Muscle layer of colon (tissue), 2 donors: Measurements from ENCODE around the gene SYT11.

Source experiments
- H3K27ac ChIP-seq: one replicate; pipeline ENCODE4 v1.7.0; 2013; ENCODE audit warnings: low read depth, mild to moderate bottlenecking, low read length, moderate library complexity
- H3K27me3 ChIP-seq, 2 donors: one replicate each; pipeline ENCODE4 v1.7.0; 2013; ENCODE audit warnings: low read length in 2 of 2, mild to moderate bottlenecking in 2 of 2; ENCODE audit not compliant: insufficient read depth in 2 of 2, control insufficient read depth in 1 of 2
- H3K36me3 ChIP-seq: one replicate; pipeline ENCODE4 v1.7.0; 2013; ENCODE audit warnings: mild to moderate bottlenecking, low read length; ENCODE audit not compliant: insufficient read depth
- H3K4me1 ChIP-seq: one replicate; pipeline ENCODE4 v1.7.0; 2013; ENCODE audit warnings: mild to moderate bottlenecking, low read length; ENCODE audit not compliant: insufficient read depth
- H3K4me3 ChIP-seq, 2 donors: one replicate each; pipeline ENCODE4 v1.7.0; 2013; ENCODE audit warnings: low read length in 2 of 2, low read depth in 1 of 2, mild to moderate bottlenecking in 1 of 2, moderate library complexity in 1 of 2
- H3K9ac ChIP-seq: one replicate; pipeline ENCODE4 v1.7.0; 2013; ENCODE audit warnings: low read length
- H3K9me3 ChIP-seq: one replicate; pipeline ENCODE4 v1.7.0; 2013; ENCODE audit warnings: mild to moderate bottlenecking, low read length
- donor health status: abdominal sarcoma.
- donor health status: Adenocarcinoma of cecum.

The SYT11 gene

DNA sequence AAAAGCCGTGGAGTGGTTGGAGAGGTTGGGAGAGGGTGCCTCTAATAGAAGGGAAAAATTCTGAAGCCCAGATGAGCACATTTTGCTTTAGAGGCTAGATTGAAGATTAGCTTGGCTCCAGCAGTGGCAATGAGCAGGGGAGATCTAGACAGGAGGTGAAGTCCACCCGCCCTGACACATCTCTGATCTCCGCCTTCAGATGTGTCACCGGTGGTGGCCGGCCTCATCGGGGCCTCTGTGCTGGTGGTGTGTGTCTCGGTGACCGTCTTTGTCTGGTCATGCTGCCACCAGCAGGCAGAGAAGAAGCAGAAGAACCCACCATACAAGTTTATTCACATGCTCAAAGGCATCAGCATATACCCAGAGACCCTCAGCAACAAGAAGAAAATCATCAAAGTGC is 8.4 kb downstream of the SYT11 start:
- Histone ChIP-seq H3K27me3 (no peaks in the 10 kb centered on the region), H3K27ac (no peak overlapping the region), H3K4me1 (peaks cover 9% of the 10 kb centered on the region), H3K9me3 (no peaks in the 10 kb centered on the region), H3K36me3 (no peaks in the 10 kb centered on the region), H3K4me3 (no peak overlapping the region), H3K9ac (no peak overlapping the region)

DNA sequence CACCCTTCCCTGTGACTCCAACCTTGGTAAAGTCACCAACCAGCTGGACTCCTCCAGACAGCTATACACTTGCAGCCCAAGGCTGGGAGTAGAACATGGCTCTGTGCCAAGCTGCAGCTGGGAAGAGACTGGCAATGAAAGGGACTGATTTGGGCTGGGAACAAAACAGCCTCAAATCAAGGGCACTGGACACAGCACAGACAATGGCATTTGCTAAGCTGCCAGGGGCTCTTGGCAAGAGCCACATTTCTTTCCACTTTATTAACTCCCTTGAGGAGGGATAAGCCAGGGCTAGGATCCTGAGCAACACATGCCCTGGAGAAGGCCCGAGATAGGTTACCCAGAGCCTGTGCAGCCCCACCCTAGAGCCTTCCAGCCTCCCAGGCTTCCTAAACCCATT is 12.0 kb downstream of the SYT11 start:
- Histone ChIP-seq H3K27ac (no peak overlapping the region), H3K4me3 (no peak overlapping the region)

DNA sequence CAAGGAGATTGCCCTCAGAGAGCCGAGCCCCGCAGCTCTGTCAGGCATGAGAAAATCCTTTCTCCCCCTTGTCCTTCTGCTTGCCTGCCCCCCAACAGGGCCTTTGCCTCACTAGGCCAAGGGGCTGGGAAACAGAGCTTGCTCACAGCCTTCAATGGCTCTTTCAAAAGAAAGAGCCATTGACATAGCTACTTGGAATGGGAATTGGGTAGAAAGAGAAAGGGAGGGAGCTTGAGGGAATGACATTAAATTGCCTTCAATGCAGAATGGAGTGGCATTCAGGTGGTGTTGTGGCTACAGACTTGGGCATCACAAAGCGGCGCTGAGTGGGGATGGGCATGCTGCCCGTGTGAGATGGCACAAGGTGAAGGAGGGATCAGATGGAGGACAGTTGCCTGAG is 13.2 kb downstream of the SYT11 start:
- H3K9me3 ChIP-seq: no peaks in the 10 kb centered on the region
- no peak overlapping the region for H3K27ac ChIP-seq
- peaks cover 9% of the 10 kb centered on the region for H3K4me1 ChIP-seq
- H3K9ac ChIP-seq: no peak overlapping the region
- H3K4me3 ChIP-seq: no peak overlapping the region
- H3K27me3 ChIP-seq: no peaks in the 10 kb centered on the region
- no peaks in the 10 kb centered on the region for H3K36me3 ChIP-seq

More for the DNA sequence above, 12.0 kb downstream of the SYT11 start:
- Histone ChIP-seq H3K4me1 (peaks cover 9% of the 10 kb centered on the region), H3K36me3 (no peaks in the 10 kb centered on the region), H3K27me3 (no peaks in the 10 kb centered on the region), H3K9me3 (no peaks in the 10 kb centered on the region), H3K9ac (no peak overlapping the region)

DNA sequence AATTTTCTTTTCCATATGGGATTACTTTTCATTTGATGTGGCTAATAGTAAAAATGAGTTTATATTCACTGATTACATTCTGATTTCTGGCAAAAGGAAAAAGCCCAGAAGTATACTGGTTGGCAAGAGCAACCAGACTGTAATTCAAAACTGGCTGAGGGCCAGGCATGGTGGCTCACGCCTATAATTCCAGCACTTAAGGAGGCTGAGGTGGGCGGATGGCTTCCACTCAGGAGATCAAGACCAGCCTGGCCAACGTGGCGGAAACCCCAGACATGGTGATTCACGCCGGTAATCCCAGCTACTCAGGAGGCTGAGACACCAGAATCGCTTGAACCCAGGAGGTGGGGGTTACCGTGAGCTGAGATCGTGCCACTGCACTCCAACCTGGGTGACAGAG is 14.5 kb downstream of the SYT11 start:
- H3K9ac ChIP-seq: no peak overlapping the region
- no peaks in the 10 kb centered on the region for H3K9me3 ChIP-seq
- H3K27ac ChIP-seq: no peak overlapping the region
- no peaks in the 10 kb centered on the region for H3K27me3 ChIP-seq
- no peaks in the 10 kb centered on the region for H3K36me3 ChIP-seq
- no peak overlapping the region for H3K4me3 ChIP-seq
- peaks cover 9% of the 10 kb centered on the region for H3K4me1 ChIP-seq

DNA sequence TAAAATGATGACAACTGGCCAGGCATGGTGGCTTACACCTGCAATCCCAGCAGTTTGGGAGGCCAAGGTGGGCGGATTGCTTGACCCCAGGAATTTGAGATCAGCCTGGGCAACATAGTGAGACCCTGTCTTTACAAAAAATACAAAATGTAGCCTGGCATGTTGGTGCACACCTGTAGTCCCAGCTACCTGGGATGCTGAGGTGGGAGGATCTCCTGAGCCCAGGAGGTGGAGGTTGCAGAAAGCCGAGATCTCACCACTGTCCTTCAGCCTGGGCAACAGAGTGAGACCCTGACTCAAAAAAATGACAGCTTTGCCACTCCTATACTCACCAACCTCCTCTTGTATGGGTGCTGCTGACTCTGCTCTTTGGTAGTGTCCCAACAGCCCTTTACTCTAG is 18.6 kb downstream of the SYT11 start:
- Histone ChIP-seq H3K27ac (no peak overlapping the region), H3K9me3 (no peaks in the 10 kb centered on the region), H3K9ac (no peak overlapping the region), H3K36me3 (peaks cover 12% of the 10 kb centered on the region), H3K27me3 (no peaks in the 10 kb centered on the region), H3K4me3 (no peak overlapping the region), H3K4me1 (no peaks in the 10 kb centered on the region)

DNA sequence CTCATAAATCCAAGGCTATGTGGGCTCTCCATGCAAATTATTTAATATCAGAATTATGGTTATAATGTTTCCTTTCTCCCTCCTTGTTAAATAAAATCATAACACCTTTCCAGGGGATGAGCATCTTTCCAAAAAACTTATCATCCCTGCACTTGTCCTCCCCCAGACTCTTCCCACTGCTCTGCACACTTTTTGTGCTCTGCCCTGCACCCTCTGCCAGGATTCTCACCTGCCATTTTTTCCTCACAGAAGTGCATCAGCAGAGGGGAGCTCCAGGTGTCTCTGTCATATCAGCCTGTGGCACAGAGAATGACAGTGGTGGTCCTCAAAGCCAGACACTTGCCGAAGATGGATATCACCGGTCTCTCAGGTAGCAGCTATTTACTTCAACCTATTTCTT is 20.9 kb downstream of the SYT11 start:
- Histone ChIP-seq H3K27ac (no peak overlapping the region), H3K36me3 (peaks cover 12% of the 10 kb centered on the region), H3K4me3 (no peak overlapping the region), H3K9ac (no peak overlapping the region), H3K4me1 (no peaks in the 10 kb centered on the region), H3K9me3 (no peaks in the 10 kb centered on the region), H3K27me3 (no peaks in the 10 kb centered on the region)

DNA sequence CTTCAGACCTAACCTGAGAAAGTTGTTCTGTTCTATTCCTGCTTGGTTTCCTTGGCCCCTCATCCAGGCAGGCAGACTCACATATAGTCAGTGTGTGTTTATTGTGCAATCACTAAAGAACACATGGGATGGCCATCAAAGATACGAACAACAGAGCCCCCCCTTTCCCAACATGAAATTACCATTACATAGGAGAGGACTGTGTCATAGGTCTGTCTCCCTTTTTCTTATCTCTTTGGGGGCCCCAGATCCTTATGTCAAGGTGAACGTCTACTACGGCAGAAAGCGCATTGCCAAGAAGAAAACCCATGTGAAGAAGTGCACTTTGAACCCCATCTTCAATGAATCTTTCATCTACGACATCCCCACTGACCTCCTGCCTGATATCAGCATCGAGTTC is 21.6 kb downstream of the SYT11 start:
- Histone ChIP-seq H3K9me3 (no peaks in the 10 kb centered on the region), H3K36me3 (peaks cover 12% of the 10 kb centered on the region), H3K27ac (no peak overlapping the region), H3K27me3 (no peaks in the 10 kb centered on the region), H3K4me3 (no peak overlapping the region), H3K4me1 (no peaks in the 10 kb centered on the region), H3K9ac (no peak overlapping the region)

DNA sequence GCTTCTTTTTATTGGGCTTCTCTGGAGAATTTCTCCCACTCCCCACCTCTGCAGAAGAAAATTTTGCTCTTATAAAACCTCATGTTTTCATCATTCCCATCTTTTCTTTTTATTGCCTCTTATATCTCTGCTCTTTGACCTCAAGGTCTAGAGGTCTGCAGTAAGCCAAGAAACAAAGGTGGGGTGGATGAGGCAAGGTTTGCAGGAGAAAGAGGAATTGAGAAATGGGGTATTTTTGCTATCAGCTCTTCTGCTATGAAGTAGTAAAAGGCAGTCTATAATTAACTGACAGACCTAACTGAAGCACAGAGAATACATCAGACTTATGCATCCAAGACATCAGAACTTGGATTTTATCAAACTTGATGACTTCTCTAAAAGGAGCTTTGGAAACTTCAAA is 22.9 kb downstream of the SYT11 start:
- Histone ChIP-seq H3K27me3 (no peaks in the 10 kb centered on the region), H3K4me3 (no peak overlapping the region), H3K36me3 (peaks cover 12% of the 10 kb centered on the region), H3K9ac (no peak overlapping the region), H3K4me1 (no peaks in the 10 kb centered on the region), H3K27ac (no peak overlapping the region), H3K9me3 (no peaks in the 10 kb centered on the region)

DNA sequence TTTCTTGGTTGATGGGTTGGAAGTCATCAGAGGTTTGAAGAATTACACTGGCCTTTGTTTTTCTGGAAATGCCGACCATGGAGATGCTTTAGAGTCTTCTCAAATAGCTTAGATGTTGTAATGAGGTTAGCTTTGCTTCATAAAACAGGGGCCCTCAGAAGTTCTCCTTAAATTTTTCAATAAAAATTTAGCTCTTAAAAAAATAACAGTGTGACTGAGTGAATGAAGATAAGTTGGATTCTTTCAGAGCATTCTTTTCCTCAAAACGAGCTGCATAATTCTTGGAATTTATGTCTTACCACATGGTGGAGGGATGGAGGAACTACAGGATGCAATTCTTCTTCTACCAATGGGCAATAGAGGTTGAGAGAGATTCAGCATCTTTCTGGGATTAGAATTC is 23.4 kb downstream of the SYT11 start:
- no peaks in the 10 kb centered on the region for H3K27me3 ChIP-seq
- no peak overlapping the region for H3K27ac ChIP-seq
- no peaks in the 10 kb centered on the region for H3K4me1 ChIP-seq
- no peaks in the 10 kb centered on the region for H3K9me3 ChIP-seq
- no peak overlapping the region for H3K4me3 ChIP-seq
- H3K9ac ChIP-seq: no peak overlapping the region
- peaks cover 12% of the 10 kb centered on the region for H3K36me3 ChIP-seq

DNA sequence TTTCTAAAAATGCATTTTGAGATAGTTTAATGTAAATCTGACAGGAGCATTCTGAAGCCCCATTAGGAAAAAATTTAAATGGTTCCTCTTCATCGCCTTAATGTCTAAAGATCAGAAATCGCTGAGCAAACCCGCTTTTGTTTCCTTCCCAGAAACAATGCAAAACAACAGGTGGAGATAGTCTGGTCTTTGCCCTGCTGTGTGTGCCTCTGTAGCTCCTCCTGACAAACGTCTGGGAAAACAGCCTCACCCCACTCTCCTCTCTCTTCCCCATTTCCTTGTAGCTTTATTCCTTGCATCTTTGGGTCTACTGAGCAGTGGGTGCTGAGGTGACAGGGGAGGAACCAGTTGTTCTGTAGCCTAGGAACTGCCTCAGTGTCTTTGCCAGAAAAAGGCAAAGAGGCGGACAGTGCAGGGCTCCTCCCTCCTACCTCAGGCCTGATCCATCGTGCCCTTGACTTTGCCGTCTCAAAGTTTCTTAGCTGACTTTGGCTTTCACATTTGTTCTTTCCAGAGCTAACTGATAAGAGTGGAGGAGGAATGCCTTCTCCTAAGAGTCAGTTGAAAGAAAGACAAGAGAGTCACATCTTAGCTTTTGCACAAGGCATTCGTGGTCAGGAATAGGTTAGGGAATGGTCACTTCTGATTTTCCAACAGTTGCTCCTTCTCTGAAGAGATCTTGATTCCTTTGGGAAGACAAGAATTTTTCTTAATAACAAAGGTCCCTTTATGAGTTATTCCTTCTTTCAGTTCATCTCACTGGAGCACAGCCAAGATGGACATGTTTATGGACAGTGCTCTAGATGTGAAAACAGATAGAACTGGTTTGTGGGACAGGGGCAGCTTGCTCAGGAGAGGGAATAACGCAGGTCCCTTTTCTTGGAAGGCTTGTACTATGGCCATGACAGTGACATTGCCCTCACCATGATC is 24.9 kb downstream of the SYT11 start:
- Histone ChIP-seq H3K36me3 (peaks cover 12% of the 10 kb centered on the region), H3K27me3 (no peaks in the 10 kb centered on the region), H3K4me3 (no peak overlapping the region), H3K9me3 (no peaks in the 10 kb centered on the region), H3K27ac (no peak overlapping the region), H3K4me1 (no peaks in the 10 kb centered on the region), H3K9ac (no peak overlapping the region)

DNA sequence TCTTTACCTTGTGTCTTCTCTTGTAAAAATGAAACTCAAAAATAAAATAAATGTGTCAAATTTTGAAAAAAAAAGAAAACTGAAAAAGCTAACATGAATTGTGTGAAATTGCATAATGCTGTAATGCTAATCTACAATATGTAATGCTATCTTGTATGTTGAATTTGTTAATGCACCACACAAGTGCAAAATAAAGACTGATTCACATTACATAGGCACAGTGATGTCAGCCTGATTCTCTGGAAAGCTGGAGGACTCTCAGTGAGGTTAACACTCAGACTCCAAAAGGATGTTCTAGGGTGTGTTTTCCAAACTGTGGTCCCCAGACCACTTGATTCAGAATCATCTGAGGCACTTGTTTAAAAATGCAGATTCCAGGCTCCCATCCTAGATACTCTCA is 25.6 kb downstream of the SYT11 start:
- Histone ChIP-seq H3K4me3 (no peak overlapping the region), H3K36me3 (peaks cover 12% of the 10 kb centered on the region), H3K9ac (no peak overlapping the region), H3K9me3 (no peaks in the 10 kb centered on the region), H3K27ac (no peak overlapping the region), H3K27me3 (no peaks in the 10 kb centered on the region), H3K4me1 (no peaks in the 10 kb centered on the region)

DNA sequence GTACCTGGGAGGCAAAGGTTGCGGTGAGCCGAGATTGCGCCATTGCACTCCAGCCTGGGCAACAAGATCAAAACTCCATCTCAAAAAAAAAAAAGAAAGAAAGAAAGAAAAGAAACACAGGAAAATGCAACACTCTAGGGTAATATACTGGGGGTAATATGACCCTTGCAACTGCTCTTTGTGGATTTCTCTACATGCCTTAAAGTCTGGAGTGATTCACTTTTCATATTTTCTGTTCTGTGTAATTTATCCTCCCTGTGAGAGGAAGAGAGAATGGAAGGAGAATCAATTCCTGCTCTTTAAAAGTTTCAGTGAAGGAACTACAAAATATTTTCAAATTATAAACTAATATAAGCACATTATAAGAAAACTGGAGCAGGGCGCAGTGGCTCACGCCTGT is 29.1 kb downstream of the SYT11 start:
- Histone ChIP-seq H3K27me3 (no peaks in the 10 kb centered on the region), H3K4me1 (peaks cover 4% of the 10 kb centered on the region), H3K36me3 (no peaks in the 10 kb centered on the region)

More for the DNA sequence above, 29.1 kb downstream of the SYT11 start:
- no peak overlapping the region for H3K9ac ChIP-seq
- no peak overlapping the region for H3K4me3 ChIP-seq
- no peak overlapping the region for H3K27ac ChIP-seq
- H3K9me3 ChIP-seq: no peaks in the 10 kb centered on the region
